ENCODE results near the gene WDR45. TPM values are rescaled to one million over a fixed set of nuclear protein-coding genes. Genes with fewer than 3 reads are reported as not detected.

WDR45 gene
- total RNA-seq, 1 donor from 2014 or later = 24.5 TPM

GRCh38 chrX:49053223-49054072, 26.2 kb downstream of the WDR45 start:
- FAIRE-seq (no peak), DNase-seq (ENCODE audit: low spot score in 2 of 2) (peak; percentile 37 to 63)

DNA sequence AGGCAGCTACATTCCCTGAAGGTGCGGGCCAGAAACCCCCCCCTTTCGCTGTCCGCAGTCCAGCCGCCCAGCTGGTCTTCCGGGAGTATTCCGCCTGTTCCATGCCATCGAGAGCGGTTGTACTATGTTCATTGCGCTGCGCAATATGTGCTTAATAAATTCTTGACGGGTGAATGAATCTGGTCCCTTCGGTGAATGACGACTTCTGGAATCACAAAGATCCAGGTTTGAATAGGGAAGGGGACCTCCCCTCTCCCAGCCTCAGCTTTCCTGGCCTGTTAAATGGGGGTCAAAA, 35.8 kb downstream of the WDR45 start:
- no peak for FAIRE-seq
- DNase-seq (ENCODE audit: low spot score in 2 of 2) = no peak

- FAIRE-seq (peak; percentile 68), DNase-seq (ENCODE audit: low spot score in 2 of 2) (peak; percentile 83 to 90)
Measured at GRCh38 chrX:49043220-49043986, 36.3 kb downstream of the WDR45 start, which contains the start of gene TFE3. Gene TFE3 (minus strand): TSS chrX:49043357. CDS start chrX:49043226, 131 bp downstream.

- DNase-seq (ENCODE audit: low spot score in 2 of 2) (no peak), FAIRE-seq (no peak)
Measured at GRCh38 chrX:49042581-49043219, 37.0 kb downstream of the WDR45 start.

DNA sequence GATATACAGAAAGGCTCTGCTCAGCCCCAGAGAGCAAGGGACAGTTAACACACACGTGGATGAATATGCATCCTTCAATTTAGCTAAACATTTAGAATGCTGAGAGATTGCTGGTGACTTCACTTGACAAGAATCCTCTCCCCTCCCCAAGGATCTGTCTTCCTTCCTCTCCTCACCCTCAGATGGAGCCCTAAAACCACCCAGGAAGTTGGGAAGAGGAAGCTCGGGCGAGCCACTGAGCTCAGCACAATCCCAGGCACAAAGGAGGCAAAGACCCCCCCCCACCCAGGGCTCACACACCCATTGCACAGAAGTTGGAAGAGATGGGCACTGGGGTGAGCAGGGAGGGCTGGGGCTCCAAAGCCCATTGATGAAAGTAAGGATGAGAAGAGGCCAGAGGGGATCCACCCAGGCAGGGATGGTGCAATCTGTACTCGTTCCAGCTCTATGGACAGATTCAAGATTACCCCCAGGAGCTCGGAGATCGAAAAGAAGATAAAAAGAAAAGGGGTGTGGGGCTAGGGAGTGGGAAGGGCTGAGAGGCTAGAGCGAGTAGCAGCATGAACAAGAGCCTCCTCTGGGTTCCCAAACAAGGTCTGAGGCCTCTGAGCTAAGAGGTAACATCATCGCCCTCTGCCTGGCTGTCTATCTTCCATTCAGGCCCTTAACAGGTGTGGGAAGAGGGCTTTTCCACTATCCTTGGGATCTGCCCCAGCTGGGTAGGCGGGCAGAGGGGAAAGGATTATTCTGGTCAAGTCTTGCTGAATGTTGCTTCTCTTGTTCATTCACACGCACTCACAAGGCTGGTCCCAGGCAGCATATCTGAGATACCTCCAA, 37.7 kb downstream of the WDR45 start:
- FAIRE-seq = no peak
- DNase-seq (ENCODE audit: low spot score in 2 of 2) = no peak

DNA sequence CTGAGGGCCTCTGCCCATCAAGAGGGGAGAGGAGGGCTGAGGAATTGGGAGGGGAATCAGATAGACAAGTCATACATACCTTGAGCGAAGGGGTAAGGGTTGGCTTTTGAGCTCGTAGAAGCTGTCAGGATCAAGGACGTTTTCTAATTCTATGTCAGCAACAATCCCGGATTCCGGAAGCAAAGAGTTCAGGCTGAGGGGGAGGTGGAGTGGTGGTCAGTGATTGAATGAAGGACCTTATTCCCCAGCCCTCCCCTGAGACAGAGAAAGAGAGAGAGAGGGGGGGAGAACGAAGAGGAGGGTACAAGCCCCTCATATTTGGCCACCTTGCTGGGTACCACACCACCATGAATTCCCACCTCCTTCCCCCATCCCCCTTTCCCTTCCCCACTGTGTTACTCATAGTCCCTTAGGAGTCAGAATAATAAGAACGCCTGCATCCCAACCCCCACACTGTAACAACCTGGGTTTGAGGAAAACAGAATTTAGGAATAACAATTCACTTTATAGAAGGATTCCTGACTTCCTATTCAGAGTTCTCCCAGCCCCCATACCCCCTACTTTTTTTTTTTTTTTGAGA, 39.2 kb downstream of the WDR45 start:
- FAIRE-seq (no peak), DNase-seq (ENCODE audit: low spot score in 2 of 2) (no peak)

- peak; percentile 54 for DNase-seq (ENCODE audit: low spot score in 2 of 2)
- no peak for FAIRE-seq
Measured at GRCh38 chrX:49039598-49040375, 39.9 kb downstream of the WDR45 start.

DNA sequence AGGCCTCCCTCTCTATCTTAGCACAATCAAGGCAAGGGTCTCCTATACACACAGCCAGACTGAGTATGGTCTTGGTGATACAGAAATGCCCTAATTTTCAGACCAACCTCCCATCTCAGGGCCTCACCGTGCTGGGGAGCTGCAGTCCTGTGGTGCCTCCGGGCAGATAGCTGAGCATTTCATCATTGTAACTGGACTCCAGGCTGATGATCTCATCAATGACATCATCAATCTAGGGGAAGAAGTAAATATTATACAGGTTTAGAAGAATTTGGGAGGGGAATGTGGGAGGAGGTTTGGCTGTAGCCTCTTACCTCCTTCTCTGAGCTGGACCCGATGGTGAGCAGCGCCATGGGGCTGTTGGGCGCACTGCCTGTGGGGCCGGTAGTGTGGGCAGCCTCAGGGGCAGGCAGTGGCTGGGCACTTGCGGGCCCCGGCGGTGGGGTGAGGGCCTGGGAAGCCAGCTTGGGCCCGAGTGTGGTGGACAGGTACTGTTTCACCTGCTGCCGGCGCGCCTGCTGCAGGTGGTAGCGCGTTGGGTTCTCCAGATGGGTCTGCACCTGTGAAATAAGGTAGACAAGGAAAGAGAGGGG, 41.7 kb downstream of the WDR45 start:
- DNase-seq (ENCODE audit: low spot score in 2 of 2) (no peak), FAIRE-seq (no peak)

GRCh38 chrX:49030283-49030682, 49.4 kb downstream of the WDR45 start:
- DNase-seq (ENCODE audit: low spot score in 2 of 2) (no peak), FAIRE-seq (no peak)

DNA sequence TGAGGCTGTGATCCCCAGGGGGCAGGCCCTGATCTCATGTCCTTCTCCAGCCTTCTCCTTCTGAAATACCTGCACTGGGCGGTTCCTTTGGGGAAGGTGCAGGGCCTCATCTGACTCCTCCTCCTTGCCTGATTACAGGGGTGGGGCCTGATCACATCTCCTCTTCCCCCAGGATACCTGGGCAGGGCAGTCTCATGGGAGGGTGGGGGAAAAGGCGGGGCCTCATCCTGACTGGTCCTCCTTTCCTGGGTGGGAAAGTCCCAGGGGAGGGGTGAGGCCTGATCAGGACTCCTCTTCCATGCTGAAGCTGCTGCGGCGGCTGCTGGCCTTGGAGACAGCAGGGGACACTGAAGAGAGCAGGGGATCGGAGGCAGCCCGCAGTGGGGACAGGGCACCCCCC, 49.8 kb downstream of the WDR45 start:
- FAIRE-seq (no peak), DNase-seq (ENCODE audit: low spot score in 2 of 2) (no peak)

Small RNAs within 50 kb of the gene (small RNA-seq; reads per million reads assigned to genes)
- not detected for gene RNU4-52P

Other genes starting within 250 kb of the WDR45 start
- gene PCSK1N, start 244.3 kb downstream of the WDR45 start, total RNA-seq = 53.8 TPM
- 33.8 TPM for gene TIMM17B, start 182.1 kb downstream of the WDR45 start, total RNA-seq
- 39.5 TPM for gene PQBP1, start 182.0 kb downstream of the WDR45 start, total RNA-seq
- gene SLC35A2, start 168.2 kb downstream of the WDR45 start, total RNA-seq = 9.8 TPM
- gene PIM2, start 160.9 kb downstream of the WDR45 start, total RNA-seq = 14.3 TPM
- 17.1 TPM for gene OTUD5, start 122.3 kb downstream of the WDR45 start, total RNA-seq
- gene KCND1, start 108.0 kb downstream of the WDR45 start, total RNA-seq = 0.41 TPM
- 35.1 TPM for gene GRIPAP1, start 77.6 kb downstream of the WDR45 start, total RNA-seq
- gene TFE3, start 36.5 kb downstream of the WDR45 start, total RNA-seq = 8.6 TPM
- gene CCDC120, start 20.9 kb downstream of the WDR45 start, total RNA-seq = 1.6 TPM
- 6.1 TPM for gene PRAF2, start 5.9 kb downstream of the WDR45 start, total RNA-seq
- gene GPKOW, start 43.8 kb upstream of the WDR45 start, total RNA-seq = 16.3 TPM
- gene MAGIX, start 82.9 kb upstream of the WDR45 start, total RNA-seq = 2.4 TPM
- gene PLP2, start 92.0 kb upstream of the WDR45 start, total RNA-seq = 0.82 TPM
- under 0.01 TPM for gene PRICKLE3, start 106.5 kb upstream of the WDR45 start, total RNA-seq
- gene SYP, start 120.3 kb upstream of the WDR45 start, total RNA-seq = 151 TPM
- under 0.01 TPM for gene CACNA1F, start 153.5 kb upstream of the WDR45 start, total RNA-seq
- 3.7 TPM for gene CCDC22, start 155.6 kb upstream of the WDR45 start, total RNA-seq
- gene FOXP3, start 184.8 kb upstream of the WDR45 start, total RNA-seq = not detected
- gene PPP1R3F, start 189.9 kb upstream of the WDR45 start, total RNA-seq = 17.1 TPM
- gene GAGE10, start 223.8 kb upstream of the WDR45 start, total RNA-seq = not detected
- gene GAGE12J, start 242.2 kb upstream of the WDR45 start, total RNA-seq = not detected

Measured in frontal cortex (tissue), 4 donors.